Measurements from ENCODE around the gene CCNB1IP1. TPM values are rescaled to one million over a fixed set of nuclear protein-coding genes. Genes with fewer than 3 reads are reported as not detected.

The CCNB1IP1 gene
- total RNA-seq, 1 donor from 2014 or later, result 168 TPM

GRCh38 chr14:20317720-20318119, 15.4 kb downstream of the CCNB1IP1 start:
- no peak for DNase-seq (ENCODE audit: low read depth)
- Histone ChIP-seq H3K4me3 (ENCODE audit: low read depth, low read length) (no peak overlapping the region), H3K27me3 (ENCODE audit: control insufficient read depth, insufficient read depth, low read length) (no peaks in the 10 kb centered on the region), H3K36me3 (ENCODE audit: control insufficient read depth, insufficient read depth, low read length) (peaks cover 9% of the 10 kb centered on the region)
- no peak for FAIRE-seq
- no peak for TF ChIP-seq CTCF (IDR thresholded peaks at IDR 0.05; ENCODE audit: insufficient read depth, low read length, severe bottlenecking)

- no peak for TF ChIP-seq CTCF (IDR thresholded peaks at IDR 0.05; ENCODE audit: insufficient read depth, low read length, severe bottlenecking)
- no peaks in the 10 kb centered on the region for H3K27me3 ChIP-seq (ENCODE audit: control insufficient read depth, insufficient read depth, low read length)
- peaks cover 11% of the 10 kb centered on the region for H3K36me3 ChIP-seq (ENCODE audit: control insufficient read depth, insufficient read depth, low read length)
- DNase-seq (ENCODE audit: low read depth), result no peak
- H3K4me3 ChIP-seq (ENCODE audit: low read depth, low read length), result no peak overlapping the region
- FAIRE-seq, result no peak
Measured at GRCh38 chr14:20314026-20314425, 19.1 kb downstream of the CCNB1IP1 start.

DNA sequence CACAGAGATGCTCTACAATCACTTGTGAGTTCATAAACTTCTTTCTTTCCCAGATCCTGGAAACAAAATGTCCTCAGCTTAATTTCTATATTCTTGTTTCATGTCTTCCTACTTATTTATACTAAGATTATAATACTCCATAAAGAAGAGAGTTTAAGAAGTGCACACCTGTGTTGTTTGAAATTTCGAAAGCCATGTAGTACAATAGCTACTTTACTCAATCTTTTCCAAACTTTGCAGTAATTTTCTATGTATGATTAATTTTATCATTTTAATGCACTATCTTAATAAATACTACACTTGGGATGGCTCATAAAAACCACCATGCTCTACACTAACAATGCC, 27.0 kb downstream of the CCNB1IP1 start:
- Histone ChIP-seq H3K36me3 (ENCODE audit: control insufficient read depth, insufficient read depth, low read length) (peaks cover 3% of the 10 kb centered on the region), H3K27me3 (ENCODE audit: control insufficient read depth, insufficient read depth, low read length) (no peaks in the 10 kb centered on the region), H3K4me3 (ENCODE audit: low read depth, low read length) (no peak overlapping the region)
- DNase-seq (ENCODE audit: low read depth) (no peak), FAIRE-seq (no peak)
- no peak for TF ChIP-seq CTCF (IDR thresholded peaks at IDR 0.05; ENCODE audit: insufficient read depth, low read length, severe bottlenecking)

- peak; percentile 93 for TF ChIP-seq CTCF (IDR thresholded peaks at IDR 0.05; ENCODE audit: insufficient read depth, low read length, severe bottlenecking)
- FAIRE-seq (no peak), DNase-seq (ENCODE audit: low read depth) (peak; percentile 75)
- peak within 1 kb of the TSS; percentile 54 for H3K4me3 ChIP-seq (ENCODE audit: low read depth, low read length)
- peaks cover 5% of the 10 kb centered on the region for H3K36me3 ChIP-seq (ENCODE audit: control insufficient read depth, insufficient read depth, low read length)
- no peaks in the 10 kb centered on the region for H3K27me3 ChIP-seq (ENCODE audit: control insufficient read depth, insufficient read depth, low read length)
Measured at GRCh38 chr14:20305265-20306078, 27.6 kb downstream of the CCNB1IP1 start, which contains the start of gene TTC5. Gene TTC5 (minus strand): TSS chr14:20305951. CDS start chr14:20305937, 14 bp downstream.

DNA sequence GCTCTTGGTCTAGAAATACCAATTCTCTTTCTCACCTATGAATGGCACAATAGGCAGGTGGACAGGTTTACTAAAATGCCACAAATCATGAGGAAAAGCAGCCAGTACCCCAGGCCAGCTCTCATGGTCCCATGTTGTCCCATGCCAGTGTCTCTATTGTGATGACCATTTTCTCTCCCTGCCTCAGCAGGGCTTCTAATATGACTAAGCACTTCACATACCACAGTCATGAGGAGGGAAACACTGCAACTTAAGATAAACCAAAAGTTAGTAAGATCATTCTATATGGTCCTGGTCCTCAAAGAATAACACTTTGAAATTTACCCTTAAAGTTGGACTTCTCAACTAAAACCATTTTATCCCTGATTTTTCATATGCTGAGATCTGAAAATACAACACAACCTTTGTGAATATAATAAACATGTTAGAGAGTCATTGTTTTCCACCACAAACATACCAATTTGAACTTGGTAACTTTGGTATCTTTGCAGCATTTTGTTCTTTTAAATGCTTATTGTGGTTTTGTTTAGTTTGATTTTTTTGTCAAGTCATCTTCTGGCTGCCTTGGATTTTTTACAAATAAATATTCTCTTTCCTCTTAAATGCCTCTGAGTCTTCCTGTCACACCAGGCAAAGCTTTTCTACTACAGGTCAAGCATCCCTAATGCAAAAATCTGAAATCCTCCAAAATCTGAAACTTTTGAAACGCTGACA, 30.9 kb downstream of the CCNB1IP1 start:
- no peak for TF ChIP-seq CTCF (IDR thresholded peaks at IDR 0.05; ENCODE audit: insufficient read depth, low read length, severe bottlenecking)
- Histone ChIP-seq H3K36me3 (ENCODE audit: control insufficient read depth, insufficient read depth, low read length) (peaks cover 10% of the 10 kb centered on the region), H3K27me3 (ENCODE audit: control insufficient read depth, insufficient read depth, low read length) (no peaks in the 10 kb centered on the region), H3K4me3 (ENCODE audit: low read depth, low read length) (no peak overlapping the region)
- FAIRE-seq, result no peak
- peak; percentile 39 for DNase-seq (ENCODE audit: low read depth)

Data from bronchial epithelial cell (primary cell).